PC-3 (cell line): ENCODE results near the gene CYP46A1. TPM values are rescaled to one million over a fixed set of nuclear protein-coding genes. Genes with fewer than 3 reads are reported as not detected.

Experiments used
- ATAC-seq: fragments of 200-7000 bp; cut with Tn5 transposase; 2 replicates; pipeline ENCODE4 v1.9.1; 2020; ENCODE audit warnings: mild to moderate bottlenecking, moderate library complexity
- BruUV-seq: library from RNA; stranded (reverse); fragments of 400-500 nt; replicated peaks from 2 replicates; lab custom pipeline; 2021; lab: Mats Ljungman, UMichigan
- CTCF ChIA-PET: fragments of 300-600 bp; sonication (Branson Sonifier 250); formaldehyde crosslinking; loops from one replicate; lab custom pipeline; 2022; ENCODE audit warnings: antibody characterized with exemption; lab: Charles Lee
- POLR2A ChIA-PET: fragments of 300-600 bp; sonication (Branson Sonifier 250); formaldehyde crosslinking; loops from one replicate; lab custom pipeline; 2022; ENCODE audit warnings: antibody characterized with exemption; ENCODE audit not compliant: unreplicated experiment; lab: Charles Lee
- DNase-seq: peaks from one replicate; pipeline ENCODE4 v3.0.0-alpha.2; 2015
- H2AFZ ChIP-seq: fragments of 300-600 bp; sonication (generic); 2 replicates; pipeline ENCODE4 v1.6.0; 2016; ENCODE audit warnings: antibody characterized with exemption, low read length
- H3F3A ChIP-seq: fragments of 300-600 bp; sonication (generic); one replicate; pipeline ENCODE4 v1.6.0; 2017; ENCODE audit warnings: antibody characterized with exemption, low read length, control low read depth, mild to moderate bottlenecking; ENCODE audit not compliant: unreplicated experiment
- H3K27ac ChIP-seq: fragments of 300-600 bp; sonication (generic); 2 replicates; pipeline ENCODE4 v1.5.1; 2016; ENCODE audit warnings: mild to moderate bottlenecking, low read length
- H3K27me3 ChIP-seq: fragments of 300-600 bp; sonication (generic); 2 replicates; pipeline ENCODE4 v1.6.1; 2016; ENCODE audit warnings: low read length, mixed read lengths
- H3K36me3 ChIP-seq: fragments of 300-600 bp; sonication (generic); 2 replicates; pipeline ENCODE4 v1.6.1; 2016; ENCODE audit warnings: low read depth, mixed run types, low read length, mixed read lengths
- H3K4me1 ChIP-seq: fragments of 300-600 bp; sonication (generic); 2 replicates; pipeline ENCODE4 v1.5.1; 2016; ENCODE audit warnings: low read length; ENCODE audit not compliant: insufficient read depth
- H3K4me2 ChIP-seq: fragments of 300-600 bp; sonication (generic); 2 replicates; pipeline ENCODE4 v1.6.0; 2016; ENCODE audit warnings: low read length
- H3K4me3 ChIP-seq: fragments of 300-600 bp; sonication (generic); 2 replicates; pipeline ENCODE4 v1.5.1; 2016; ENCODE audit warnings: mild to moderate bottlenecking, low read length, mixed read lengths
- H3K79me2 ChIP-seq: fragments of 300-600 bp; sonication (generic); 2 replicates; pipeline ENCODE4 v1.6.1; 2017; ENCODE audit warnings: low read length, mixed read lengths
- H3K9ac ChIP-seq: fragments of 300-600 bp; sonication (generic); 2 replicates; pipeline ENCODE4 v1.6.0; 2016; ENCODE audit warnings: mild to moderate bottlenecking, low read length
- H3K9me2 ChIP-seq: fragments of 300-600 bp; sonication (generic); replicated peaks from 2 replicates; pipeline ENCODE4 v1.6.1; 2016; ENCODE audit warnings: mixed run types, low read length, mixed read lengths
- H3K9me3 ChIP-seq: fragments of 300-600 bp; sonication (generic); 2 replicates; pipeline ENCODE4 v1.6.1; 2016; ENCODE audit warnings: low read length, mixed read lengths
- H4K20me1 ChIP-seq: fragments of 300-600 bp; sonication (generic); 2 replicates; pipeline ENCODE4 v1.6.1; 2016; ENCODE audit warnings: low read length, mixed read lengths
- EZH2 ChIP-seq: fragments of 300-600 bp; sonication (generic); IDR thresholded peaks from one replicate; pipeline ENCODE4 v1.6.1; 2017; ENCODE audit warnings: antibody characterized with exemption, mild to moderate bottlenecking, low read length; ENCODE audit not compliant: unreplicated experiment
- EZH2phosphoT487 ChIP-seq: fragments of 300-600 bp; sonication (generic); IDR thresholded peaks from 2 replicates; pipeline ENCODE4 v1.6.1; 2018; ENCODE audit warnings: mild to moderate bottlenecking, antibody characterized with exemption, low read length, borderline replicate concordance
- intact Hi-C: fragments of 100-400 bp; cut with micrococcal nuclease; formaldehyde crosslinking; loops from 2 replicates; pipeline ENCODE4 v1.9.0; 2023
- total RNA-seq: library from RNA; depleted of rRNA; stranded (reverse); fragments of >200 nt; gene quantifications from 2 replicates; pipeline ENCODE4 v1.2.3, GENCODE V29; 2014
- TF ChIP-seq, protein P1 (sequence below): fragments of 300-600 bp; sonication (generic); conservative IDR thresholded peaks from 2 replicates; pipeline ENCODE4 v1.5.1; 2017; ENCODE audit warnings: antibody characterized with exemption, low read depth, mild to moderate bottlenecking, low read length

Gene CYP46A1
- total RNA-seq, 1 experiment from 2014 or later, result 1.2 TPM

DNA sequence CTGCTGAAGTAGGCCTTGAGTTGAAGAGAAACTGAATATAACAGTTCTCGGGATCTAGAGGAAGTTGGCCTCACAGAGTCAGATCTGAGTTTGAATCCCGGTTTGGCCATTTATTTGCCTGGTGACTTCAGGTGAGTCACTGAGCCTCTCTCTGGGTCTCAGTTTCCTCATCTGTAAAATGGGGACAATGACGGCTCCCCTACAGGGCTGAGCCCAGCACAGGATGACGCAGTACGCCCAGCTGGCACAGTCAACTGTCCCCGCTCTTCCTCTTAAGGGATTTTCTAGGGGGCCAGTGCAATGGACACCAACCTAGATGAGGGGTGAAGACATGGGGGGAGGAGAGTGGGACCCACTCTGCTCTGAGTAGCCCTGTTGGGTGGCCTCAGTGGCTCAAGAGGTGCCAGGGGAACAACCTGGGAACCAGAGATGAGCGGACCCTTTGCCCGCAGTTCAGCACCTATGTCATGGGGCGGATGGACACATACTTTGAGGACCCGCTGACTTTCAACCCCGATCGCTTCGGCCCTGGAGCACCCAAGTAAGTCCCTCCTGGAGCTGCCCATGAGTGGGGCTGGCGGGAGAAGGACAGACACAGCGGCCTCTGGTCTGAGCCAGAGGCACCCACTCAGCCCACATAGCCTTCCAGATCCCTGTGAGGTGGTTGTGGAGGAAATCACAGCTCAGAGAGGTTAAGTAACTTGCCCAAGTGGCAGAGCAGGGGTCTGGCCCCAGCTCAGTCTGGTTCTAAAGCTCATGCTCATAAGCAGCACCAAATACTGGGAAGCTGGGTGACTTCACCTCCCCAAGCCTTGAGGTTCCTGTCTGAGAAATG, 41.1 kb downstream of the CYP46A1 start:
- Histone ChIP-seq H3K9me3 (no peaks in the 10 kb centered on the region), H3K27me3 (no peaks in the 10 kb centered on the region), H3K4me3 (no peak overlapping the region), H3K27ac (no peak overlapping the region), H3F3A (no peaks in the 10 kb centered on the region), H3K4me1 (no peaks in the 10 kb centered on the region), H3K9ac (no peak overlapping the region), H4K20me1 (no peaks in the 10 kb centered on the region), H2AFZ (no peak overlapping the region), H3K36me3 (no peaks in the 10 kb centered on the region), H3K79me2 (no peaks in the 10 kb centered on the region), H3K4me2 (no peak overlapping the region), H3K9me2 (no peaks in the 10 kb centered on the region)
- POLR2A ChIA-PET, result no interaction called here
- DNase-seq (no peak), ATAC-seq (no peak)
- intact Hi-C loops, result no loop called here
- BruUV-seq, result no TSS peak
- TF ChIP-seq EZH2phosphoT487 (no peak), EZH2 (no peak)
- TF ChIP-seq, protein P1, sequence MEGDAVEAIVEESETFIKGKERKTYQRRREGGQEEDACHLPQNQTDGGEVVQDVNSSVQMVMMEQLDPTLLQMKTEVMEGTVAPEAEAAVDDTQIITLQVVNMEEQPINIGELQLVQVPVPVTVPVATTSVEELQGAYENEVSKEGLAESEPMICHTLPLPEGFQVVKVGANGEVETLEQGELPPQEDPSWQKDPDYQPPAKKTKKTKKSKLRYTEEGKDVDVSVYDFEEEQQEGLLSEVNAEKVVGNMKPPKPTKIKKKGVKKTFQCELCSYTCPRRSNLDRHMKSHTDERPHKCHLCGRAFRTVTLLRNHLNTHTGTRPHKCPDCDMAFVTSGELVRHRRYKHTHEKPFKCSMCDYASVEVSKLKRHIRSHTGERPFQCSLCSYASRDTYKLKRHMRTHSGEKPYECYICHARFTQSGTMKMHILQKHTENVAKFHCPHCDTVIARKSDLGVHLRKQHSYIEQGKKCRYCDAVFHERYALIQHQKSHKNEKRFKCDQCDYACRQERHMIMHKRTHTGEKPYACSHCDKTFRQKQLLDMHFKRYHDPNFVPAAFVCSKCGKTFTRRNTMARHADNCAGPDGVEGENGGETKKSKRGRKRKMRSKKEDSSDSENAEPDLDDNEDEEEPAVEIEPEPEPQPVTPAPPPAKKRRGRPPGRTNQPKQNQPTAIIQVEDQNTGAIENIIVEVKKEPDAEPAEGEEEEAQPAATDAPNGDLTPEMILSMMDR, result no peak
- CTCF ChIA-PET, result no interaction called here

DNA sequence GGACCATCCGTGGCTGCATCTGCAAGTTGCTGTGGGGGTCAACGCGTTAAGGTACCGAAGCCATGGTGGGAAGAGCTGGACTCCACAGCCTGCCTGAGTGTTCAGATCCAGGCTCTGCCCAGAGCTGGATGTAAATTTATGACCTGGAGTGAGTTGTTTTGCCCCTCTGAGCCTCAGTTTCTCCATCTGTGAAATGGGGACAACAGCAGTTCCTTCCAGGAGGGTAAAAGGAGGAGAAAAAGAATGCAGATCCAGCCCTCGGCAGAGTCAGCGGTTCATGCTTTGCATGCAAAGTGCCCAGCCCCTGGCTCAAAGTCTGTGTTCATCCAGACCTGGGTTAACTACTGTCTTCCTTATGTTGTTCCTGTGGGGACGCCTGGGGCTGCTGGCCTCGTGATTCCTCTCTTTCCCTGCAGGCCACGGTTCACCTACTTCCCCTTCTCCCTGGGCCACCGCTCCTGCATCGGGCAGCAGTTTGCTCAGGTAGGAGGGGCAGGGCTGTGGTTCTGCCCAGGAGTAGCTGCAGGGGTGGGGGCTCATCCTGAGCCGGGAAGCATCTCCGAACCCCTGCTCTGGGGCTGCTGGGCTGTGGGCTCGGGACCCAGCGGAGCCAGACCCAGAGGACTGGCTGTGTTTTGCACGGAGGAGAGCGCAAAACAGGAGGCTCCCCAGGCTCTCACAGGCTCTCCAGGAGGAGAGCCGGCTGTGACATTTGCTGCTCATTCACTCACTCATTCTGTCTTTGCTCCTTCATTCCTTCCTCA, 41.9 kb downstream of the CYP46A1 start:
- Histone ChIP-seq H3K27ac (no peak overlapping the region), H3K27me3 (no peaks in the 10 kb centered on the region), H3F3A (no peaks in the 10 kb centered on the region), H3K9me3 (no peaks in the 10 kb centered on the region), H3K9ac (no peak overlapping the region), H3K4me3 (no peak overlapping the region), H3K79me2 (no peaks in the 10 kb centered on the region), H3K4me1 (no peaks in the 10 kb centered on the region; the same call in 1 of the 2 replicates), H3K36me3 (no peaks in the 10 kb centered on the region), H3K9me2 (no peaks in the 10 kb centered on the region), H4K20me1 (no peaks in the 10 kb centered on the region), H2AFZ (no peak overlapping the region), H3K4me2 (no peak overlapping the region)
- no peak for DNase-seq
- no peak for ATAC-seq
- TF ChIP-seq EZH2phosphoT487 (no peak), EZH2 (no peak)
- TF ChIP-seq, protein P1, result no peak
- ChIA-PET POLR2A (no interaction called here), CTCF (no interaction called here)
- BruUV-seq, result no TSS peak
- intact Hi-C loops, result no loop called here
